Measurements from ENCODE around the gene DLG2.
"Not testable (repeated sequence)": the region's sequence is repeated elsewhere in the genome, so short reads cannot be mapped to it uniquely, and the experiment has no call there.

Gene DLG2

GRCh38 chr11:85347291-85347690, 279.9 kb downstream of the DLG2 start:
- H3K4me3 ChIP-seq (ENCODE audit: low read depth, low read length), result no peak overlapping the region
- DNase-seq (ENCODE audit: low read depth), result no peak
- TF ChIP-seq, protein P1, sequence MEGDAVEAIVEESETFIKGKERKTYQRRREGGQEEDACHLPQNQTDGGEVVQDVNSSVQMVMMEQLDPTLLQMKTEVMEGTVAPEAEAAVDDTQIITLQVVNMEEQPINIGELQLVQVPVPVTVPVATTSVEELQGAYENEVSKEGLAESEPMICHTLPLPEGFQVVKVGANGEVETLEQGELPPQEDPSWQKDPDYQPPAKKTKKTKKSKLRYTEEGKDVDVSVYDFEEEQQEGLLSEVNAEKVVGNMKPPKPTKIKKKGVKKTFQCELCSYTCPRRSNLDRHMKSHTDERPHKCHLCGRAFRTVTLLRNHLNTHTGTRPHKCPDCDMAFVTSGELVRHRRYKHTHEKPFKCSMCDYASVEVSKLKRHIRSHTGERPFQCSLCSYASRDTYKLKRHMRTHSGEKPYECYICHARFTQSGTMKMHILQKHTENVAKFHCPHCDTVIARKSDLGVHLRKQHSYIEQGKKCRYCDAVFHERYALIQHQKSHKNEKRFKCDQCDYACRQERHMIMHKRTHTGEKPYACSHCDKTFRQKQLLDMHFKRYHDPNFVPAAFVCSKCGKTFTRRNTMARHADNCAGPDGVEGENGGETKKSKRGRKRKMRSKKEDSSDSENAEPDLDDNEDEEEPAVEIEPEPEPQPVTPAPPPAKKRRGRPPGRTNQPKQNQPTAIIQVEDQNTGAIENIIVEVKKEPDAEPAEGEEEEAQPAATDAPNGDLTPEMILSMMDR (IDR thresholded peaks at IDR 0.05; ENCODE audit: low read depth, low read length, missing control alignments), result no peak

- TF ChIP-seq, protein P1 (IDR thresholded peaks at IDR 0.05; ENCODE audit: low read depth, low read length, missing control alignments), result no peak
- no peak overlapping the region for H3K4me3 ChIP-seq (ENCODE audit: low read depth, low read length)
- DNase-seq (ENCODE audit: low read depth), result no peak
Measured at GRCh38 chr11:85346484-85346883, 280.7 kb downstream of the DLG2 start.

GRCh38 chr11:85340846-85341245, 286.3 kb downstream of the DLG2 start:
- not testable (repeated sequence) for H3K4me3 ChIP-seq (ENCODE audit: low read depth, low read length); DNase-seq (ENCODE audit: low read depth)

DNA sequence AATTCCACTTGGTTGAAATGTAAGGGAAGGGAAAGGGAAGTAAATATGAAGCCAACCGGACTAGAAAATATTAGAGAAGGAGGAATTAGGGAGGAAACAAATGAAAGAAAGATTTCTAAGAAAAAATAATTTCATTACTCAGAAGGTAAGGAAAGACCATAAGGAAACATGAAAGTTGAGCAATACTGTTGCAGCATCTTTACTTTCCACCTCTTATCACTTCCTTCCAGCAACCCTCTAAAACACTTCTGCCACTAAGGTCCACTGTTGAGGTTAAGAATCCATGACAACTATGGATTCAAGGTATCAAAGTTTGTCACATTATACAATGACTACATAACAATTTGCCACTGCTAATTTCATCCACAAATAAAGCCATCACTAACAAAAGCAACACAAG, 308.6 kb downstream of the DLG2 start:
- TF ChIP-seq, protein P1 (IDR thresholded peaks at IDR 0.05; ENCODE audit: low read depth, low read length, missing control alignments), result no peak
- H3K4me3 ChIP-seq (ENCODE audit: low read depth, low read length), result no peak overlapping the region
- no peak for DNase-seq (ENCODE audit: low read depth)

DNA sequence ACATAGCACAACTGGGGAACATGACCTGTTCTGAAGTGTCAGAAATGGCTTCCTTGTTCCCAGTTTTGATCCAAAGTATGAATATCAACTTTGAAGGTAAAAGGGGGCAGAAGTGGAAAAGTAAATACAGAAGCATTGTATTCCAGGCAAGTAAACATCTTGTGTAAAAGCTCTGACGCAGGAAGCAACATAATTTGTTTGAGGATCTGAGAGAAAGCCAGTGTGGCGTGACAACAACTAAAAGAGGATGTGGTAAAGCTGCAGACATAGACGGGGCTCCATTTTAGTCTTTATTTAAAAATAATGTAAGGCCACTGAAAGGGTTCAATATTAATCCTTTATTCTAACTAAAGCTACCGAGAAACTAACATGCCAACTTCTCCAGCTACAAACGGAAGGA, 310.2 kb downstream of the DLG2 start:
- no peak overlapping the region for H3K4me3 ChIP-seq (ENCODE audit: low read depth, low read length)
- peak; percentile 66 for DNase-seq (ENCODE audit: low read depth)
- TF ChIP-seq, protein P1 (IDR thresholded peaks at IDR 0.05; ENCODE audit: low read depth, low read length, missing control alignments), result no peak

DNA sequence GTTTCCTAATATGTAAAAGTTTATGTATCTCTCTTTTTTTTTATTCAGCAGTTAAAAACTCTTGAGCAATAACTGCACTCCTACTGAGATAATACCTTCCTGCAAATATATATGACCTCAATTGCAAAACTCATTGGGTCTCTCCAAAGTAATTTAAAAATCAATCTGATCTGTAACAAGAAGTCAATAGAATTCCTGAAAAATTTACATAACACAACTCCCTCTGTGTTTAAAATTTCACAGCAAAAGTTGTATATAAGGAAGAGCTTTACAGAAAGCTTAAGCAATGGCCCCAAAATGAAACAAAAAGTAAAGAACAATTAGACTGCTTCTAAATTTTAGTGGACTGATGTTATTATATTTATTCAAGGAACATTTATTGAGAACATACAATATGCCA, 313.4 kb downstream of the DLG2 start:
- DNase-seq (ENCODE audit: low read depth), result no peak
- H3K4me3 ChIP-seq (ENCODE audit: low read depth, low read length), result no peak overlapping the region
- TF ChIP-seq, protein P1 (IDR thresholded peaks at IDR 0.05; ENCODE audit: low read depth, low read length, missing control alignments), result no peak

- no peak overlapping the region for H3K4me3 ChIP-seq (ENCODE audit: low read depth, low read length)
- TF ChIP-seq, protein P1 (IDR thresholded peaks at IDR 0.05; ENCODE audit: low read depth, low read length, missing control alignments), result no peak
- DNase-seq (ENCODE audit: low read depth), result no peak
Measured at GRCh38 chr11:85310479-85310878, 316.7 kb downstream of the DLG2 start.

- no peak for DNase-seq (ENCODE audit: low read depth)
- no peak overlapping the region for H3K4me3 ChIP-seq (ENCODE audit: low read depth, low read length)
- TF ChIP-seq, protein P1 (IDR thresholded peaks at IDR 0.05; ENCODE audit: low read depth, low read length, missing control alignments), result no peak
Measured at GRCh38 chr11:85307366-85307765, 319.8 kb downstream of the DLG2 start.

Data from GM12864 (cell line).